Measurements from ENCODE around the gene RGS6. TPM values are rescaled to one million over a fixed set of nuclear protein-coding genes. Genes with fewer than 3 reads are reported as not detected.

Gene RGS6
- total RNA-seq, 4 donors from 2014 or later, result 0.46 to 3.7 (median 1.6) TPM

DNA sequence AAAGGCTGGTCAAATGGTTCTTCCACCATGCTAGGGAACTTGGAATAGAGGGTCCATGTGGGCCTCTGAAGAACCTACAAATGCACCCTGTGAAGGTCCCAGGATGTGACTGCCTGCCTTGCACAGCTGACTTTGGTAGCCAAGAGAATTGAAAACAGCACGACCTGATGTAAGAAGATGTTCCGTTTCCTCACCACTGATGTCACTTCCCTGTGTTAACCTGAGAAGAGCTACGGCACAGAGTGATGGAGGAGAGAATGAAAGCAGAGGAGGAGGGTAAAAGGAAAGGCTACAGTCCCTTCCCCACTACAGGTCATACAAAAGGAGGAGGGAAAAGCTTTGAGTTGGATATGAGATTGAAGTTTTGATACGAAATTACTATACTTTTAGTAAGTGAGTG, 328.8 kb downstream of the RGS6 start:
- intact Hi-C loops (cut with DNase I; ENCODE audit: low total_unique reads) (no loop called here), in situ Hi-C loops (cut with MboI; ENCODE audit: low sequenced_read_pairs in 4 of 4) (no loop called here)
- Histone ChIP-seq H3K4me1 (no peaks in the 10 kb centered on the region), H3K4me3 (no peak overlapping the region), H3K36me3 (no peaks in the 10 kb centered on the region), H3K27me3 (no peaks in the 10 kb centered on the region), H3K27ac (no peak overlapping the region), H3K9me3 (no peaks in the 10 kb centered on the region)
- ATAC-seq (no peak), DNase-seq (no peak)
- TF ChIP-seq, protein P1, sequence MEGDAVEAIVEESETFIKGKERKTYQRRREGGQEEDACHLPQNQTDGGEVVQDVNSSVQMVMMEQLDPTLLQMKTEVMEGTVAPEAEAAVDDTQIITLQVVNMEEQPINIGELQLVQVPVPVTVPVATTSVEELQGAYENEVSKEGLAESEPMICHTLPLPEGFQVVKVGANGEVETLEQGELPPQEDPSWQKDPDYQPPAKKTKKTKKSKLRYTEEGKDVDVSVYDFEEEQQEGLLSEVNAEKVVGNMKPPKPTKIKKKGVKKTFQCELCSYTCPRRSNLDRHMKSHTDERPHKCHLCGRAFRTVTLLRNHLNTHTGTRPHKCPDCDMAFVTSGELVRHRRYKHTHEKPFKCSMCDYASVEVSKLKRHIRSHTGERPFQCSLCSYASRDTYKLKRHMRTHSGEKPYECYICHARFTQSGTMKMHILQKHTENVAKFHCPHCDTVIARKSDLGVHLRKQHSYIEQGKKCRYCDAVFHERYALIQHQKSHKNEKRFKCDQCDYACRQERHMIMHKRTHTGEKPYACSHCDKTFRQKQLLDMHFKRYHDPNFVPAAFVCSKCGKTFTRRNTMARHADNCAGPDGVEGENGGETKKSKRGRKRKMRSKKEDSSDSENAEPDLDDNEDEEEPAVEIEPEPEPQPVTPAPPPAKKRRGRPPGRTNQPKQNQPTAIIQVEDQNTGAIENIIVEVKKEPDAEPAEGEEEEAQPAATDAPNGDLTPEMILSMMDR (IDR thresholded peaks at IDR 0.05 in 4 of 5, conservative IDR thresholded peaks at IDR 0.05 in 1 of 5), result no peak
- TF ChIP-seq POLR2A (IDR thresholded peaks at IDR 0.05), result no peak

DNA sequence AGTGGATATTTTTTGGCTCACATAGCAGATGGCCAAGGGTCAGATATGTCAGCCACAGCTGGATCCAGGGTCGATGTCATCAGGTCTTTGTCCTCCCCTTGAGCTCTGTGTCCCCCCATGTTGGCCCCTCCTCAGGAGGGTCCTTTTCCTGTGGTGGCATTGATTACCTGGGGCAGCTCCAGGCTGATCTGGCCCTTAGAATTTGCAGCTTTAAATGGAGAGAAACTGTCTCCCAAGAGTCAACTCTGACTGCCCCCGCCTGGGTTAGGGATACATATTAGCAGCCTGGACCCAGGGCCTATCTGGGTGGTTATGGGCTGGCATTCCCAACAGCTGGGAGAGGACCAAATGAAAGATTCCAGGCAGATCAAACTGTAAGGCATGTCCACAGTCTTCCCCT, 330.5 kb downstream of the RGS6 start:
- ATAC-seq, result no peak
- in situ Hi-C loops (cut with MboI; ENCODE audit: low sequenced_read_pairs in 4 of 4), result no loop called here

DNA sequence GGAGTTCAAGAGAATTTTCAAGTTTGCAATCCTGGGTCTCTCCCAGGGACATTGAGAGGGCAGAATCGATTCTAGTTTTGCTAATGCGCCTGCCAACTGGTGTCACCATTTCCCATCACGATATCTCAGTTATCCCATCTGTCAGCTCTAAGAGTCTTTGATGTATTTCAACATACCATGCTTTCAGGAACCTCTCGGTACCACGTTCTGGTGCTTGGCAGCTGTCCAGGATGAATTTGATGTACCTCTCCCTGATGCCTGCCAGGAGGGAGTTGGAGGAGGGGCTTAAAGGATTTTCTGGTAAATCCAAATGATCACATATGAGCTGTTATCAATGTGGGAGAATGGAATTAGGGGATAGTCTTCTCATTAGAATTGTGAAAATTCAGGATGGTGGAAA, 332.5 kb downstream of the RGS6 start:
- TF ChIP-seq, protein P1 (IDR thresholded peaks at IDR 0.05 in 4 of 5, conservative IDR thresholded peaks at IDR 0.05 in 1 of 5), result no peak
- no peak for TF ChIP-seq POLR2A (IDR thresholded peaks at IDR 0.05)
- no peak for ATAC-seq
- no peak overlapping the region for H3K27ac ChIP-seq
- H3K36me3 ChIP-seq, result no peaks in the 10 kb centered on the region
- in situ Hi-C loops (cut with MboI; ENCODE audit: low sequenced_read_pairs in 4 of 4), result no loop called here
- H3K4me3 ChIP-seq, result no peak overlapping the region
- intact Hi-C loops (cut with DNase I; ENCODE audit: low total_unique reads), result no loop called here
- H3K27me3 ChIP-seq, result no peaks in the 10 kb centered on the region
- no peak for DNase-seq
- H3K4me1 ChIP-seq, result no peaks in the 10 kb centered on the region
- no peaks in the 10 kb centered on the region for H3K9me3 ChIP-seq

More for the DNA sequence above, 330.5 kb downstream of the RGS6 start:
- Histone ChIP-seq H3K27ac (no peak overlapping the region), H3K4me3 (no peak overlapping the region), H3K9me3 (no peaks in the 10 kb centered on the region), H3K27me3 (no peaks in the 10 kb centered on the region), H3K36me3 (no peaks in the 10 kb centered on the region), H3K4me1 (no peaks in the 10 kb centered on the region)
- no peak for TF ChIP-seq POLR2A (IDR thresholded peaks at IDR 0.05)
- TF ChIP-seq, protein P1 (IDR thresholded peaks at IDR 0.05 in 4 of 5, conservative IDR thresholded peaks at IDR 0.05 in 1 of 5), result no peak
- intact Hi-C loops (cut with DNase I; ENCODE audit: low total_unique reads), result no loop called here
- DNase-seq, result no peak

DNA sequence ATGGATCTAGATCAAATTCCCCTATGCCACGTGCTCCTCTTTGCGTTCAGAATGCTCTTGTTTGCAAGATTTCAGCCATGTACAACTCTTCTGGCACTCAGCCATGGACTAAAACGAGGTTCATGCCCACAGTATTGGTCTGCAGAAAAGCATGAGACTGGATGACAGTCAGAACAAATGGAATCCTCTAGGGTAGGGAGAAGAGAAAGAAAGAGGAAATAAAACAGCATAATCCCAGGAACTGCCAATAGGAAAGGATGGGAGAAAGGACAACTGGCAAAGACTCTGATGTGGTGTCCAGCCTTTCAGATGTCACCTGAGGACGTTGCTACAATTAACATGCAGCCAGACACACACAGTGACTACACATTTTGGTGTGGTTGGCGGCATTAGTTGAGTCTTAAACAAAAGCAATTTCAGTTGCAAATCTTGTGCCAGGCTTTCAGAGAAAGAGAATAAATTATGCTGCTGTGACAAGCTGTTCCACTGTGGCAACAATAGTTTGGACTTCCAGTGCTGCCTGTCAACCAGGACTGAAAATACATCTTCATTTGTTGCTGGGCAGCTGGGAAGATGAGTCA, 338.0 kb downstream of the RGS6 start:
- no peaks in the 10 kb centered on the region for H3K9me3 ChIP-seq
- ATAC-seq, result no peak
- no peaks in the 10 kb centered on the region for H3K36me3 ChIP-seq
- intact Hi-C loops (cut with DNase I; ENCODE audit: low total_unique reads), result no loop called here
- no peaks in the 10 kb centered on the region for H3K4me1 ChIP-seq
- in situ Hi-C loops (cut with MboI; ENCODE audit: low sequenced_read_pairs in 4 of 4), result no loop called here
- no peak overlapping the region for H3K27ac ChIP-seq
- H3K27me3 ChIP-seq, result no peaks in the 10 kb centered on the region
- TF ChIP-seq POLR2A (IDR thresholded peaks at IDR 0.05), result no peak
- TF ChIP-seq, protein P1 (IDR thresholded peaks at IDR 0.05 in 4 of 5, conservative IDR thresholded peaks at IDR 0.05 in 1 of 5), result no peak
- no peak for DNase-seq
- H3K4me3 ChIP-seq, result no peak overlapping the region

DNA sequence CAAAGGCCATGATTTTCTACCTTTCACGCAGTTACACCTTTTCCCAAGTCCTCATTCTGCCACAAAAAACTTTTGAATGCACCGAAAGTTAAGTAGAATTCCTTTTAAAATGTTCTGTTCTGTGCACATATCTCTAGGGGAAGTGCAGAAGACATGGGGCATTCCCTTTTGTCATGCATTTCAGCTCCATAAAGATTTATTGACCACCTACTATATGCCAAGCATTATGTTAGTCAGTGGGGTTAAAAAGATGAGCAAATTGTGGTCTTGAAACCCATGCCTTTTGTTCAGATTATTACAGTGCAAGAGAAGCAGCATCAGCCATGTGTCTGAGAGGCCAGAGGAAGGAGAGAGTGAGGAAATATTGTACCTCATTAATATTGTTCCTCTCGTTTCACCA, 338.5 kb downstream of the RGS6 start:
- no peak for TF ChIP-seq POLR2A (IDR thresholded peaks at IDR 0.05)
- TF ChIP-seq, protein P1 (IDR thresholded peaks at IDR 0.05 in 4 of 5, conservative IDR thresholded peaks at IDR 0.05 in 1 of 5), result no peak
- ATAC-seq, result no peak
- no peak overlapping the region for H3K4me3 ChIP-seq
- in situ Hi-C loops (cut with MboI; ENCODE audit: low sequenced_read_pairs in 4 of 4) (no loop called here), intact Hi-C loops (cut with DNase I; ENCODE audit: low total_unique reads) (no loop called here)
- H3K27ac ChIP-seq, result no peak overlapping the region
- H3K9me3 ChIP-seq, result no peaks in the 10 kb centered on the region
- DNase-seq, result no peak
- no peaks in the 10 kb centered on the region for H3K4me1 ChIP-seq
- H3K27me3 ChIP-seq, result no peaks in the 10 kb centered on the region
- no peaks in the 10 kb centered on the region for H3K36me3 ChIP-seq

All from gastrocnemius medialis (tissue), 4 donors.